Stimulated activated CD4-positive, alpha-beta T cell treated with anti-CD3 and anti-CD28 coated beads, Interleukin-4, amount 100 ng/mL, for 24 hours (primary cell): ENCODE results near the gene CTTNBP2.

Experiments used
- DNase-seq: peaks from one replicate; pipeline ENCODE4 v3.0.0-alpha.2; 2020

Gene CTTNBP2, protein sequence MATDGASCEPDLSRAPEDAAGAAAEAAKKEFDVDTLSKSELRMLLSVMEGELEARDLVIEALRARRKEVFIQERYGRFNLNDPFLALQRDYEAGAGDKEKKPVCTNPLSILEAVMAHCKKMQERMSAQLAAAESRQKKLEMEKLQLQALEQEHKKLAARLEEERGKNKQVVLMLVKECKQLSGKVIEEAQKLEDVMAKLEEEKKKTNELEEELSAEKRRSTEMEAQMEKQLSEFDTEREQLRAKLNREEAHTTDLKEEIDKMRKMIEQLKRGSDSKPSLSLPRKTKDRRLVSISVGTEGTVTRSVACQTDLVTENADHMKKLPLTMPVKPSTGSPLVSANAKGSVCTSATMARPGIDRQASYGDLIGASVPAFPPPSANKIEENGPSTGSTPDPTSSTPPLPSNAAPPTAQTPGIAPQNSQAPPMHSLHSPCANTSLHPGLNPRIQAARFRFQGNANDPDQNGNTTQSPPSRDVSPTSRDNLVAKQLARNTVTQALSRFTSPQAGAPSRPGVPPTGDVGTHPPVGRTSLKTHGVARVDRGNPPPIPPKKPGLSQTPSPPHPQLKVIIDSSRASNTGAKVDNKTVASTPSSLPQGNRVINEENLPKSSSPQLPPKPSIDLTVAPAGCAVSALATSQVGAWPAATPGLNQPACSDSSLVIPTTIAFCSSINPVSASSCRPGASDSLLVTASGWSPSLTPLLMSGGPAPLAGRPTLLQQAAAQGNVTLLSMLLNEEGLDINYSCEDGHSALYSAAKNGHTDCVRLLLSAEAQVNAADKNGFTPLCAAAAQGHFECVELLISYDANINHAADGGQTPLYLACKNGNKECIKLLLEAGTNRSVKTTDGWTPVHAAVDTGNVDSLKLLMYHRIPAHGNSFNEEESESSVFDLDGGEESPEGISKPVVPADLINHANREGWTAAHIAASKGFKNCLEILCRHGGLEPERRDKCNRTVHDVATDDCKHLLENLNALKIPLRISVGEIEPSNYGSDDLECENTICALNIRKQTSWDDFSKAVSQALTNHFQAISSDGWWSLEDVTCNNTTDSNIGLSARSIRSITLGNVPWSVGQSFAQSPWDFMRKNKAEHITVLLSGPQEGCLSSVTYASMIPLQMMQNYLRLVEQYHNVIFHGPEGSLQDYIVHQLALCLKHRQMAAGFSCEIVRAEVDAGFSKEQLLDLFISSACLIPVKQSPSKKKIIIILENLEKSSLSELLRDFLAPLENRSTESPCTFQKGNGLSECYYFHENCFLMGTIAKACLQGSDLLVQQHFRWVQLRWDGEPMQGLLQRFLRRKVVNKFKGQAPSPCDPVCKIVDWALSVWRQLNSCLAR (N-terminal part only)

DNA sequence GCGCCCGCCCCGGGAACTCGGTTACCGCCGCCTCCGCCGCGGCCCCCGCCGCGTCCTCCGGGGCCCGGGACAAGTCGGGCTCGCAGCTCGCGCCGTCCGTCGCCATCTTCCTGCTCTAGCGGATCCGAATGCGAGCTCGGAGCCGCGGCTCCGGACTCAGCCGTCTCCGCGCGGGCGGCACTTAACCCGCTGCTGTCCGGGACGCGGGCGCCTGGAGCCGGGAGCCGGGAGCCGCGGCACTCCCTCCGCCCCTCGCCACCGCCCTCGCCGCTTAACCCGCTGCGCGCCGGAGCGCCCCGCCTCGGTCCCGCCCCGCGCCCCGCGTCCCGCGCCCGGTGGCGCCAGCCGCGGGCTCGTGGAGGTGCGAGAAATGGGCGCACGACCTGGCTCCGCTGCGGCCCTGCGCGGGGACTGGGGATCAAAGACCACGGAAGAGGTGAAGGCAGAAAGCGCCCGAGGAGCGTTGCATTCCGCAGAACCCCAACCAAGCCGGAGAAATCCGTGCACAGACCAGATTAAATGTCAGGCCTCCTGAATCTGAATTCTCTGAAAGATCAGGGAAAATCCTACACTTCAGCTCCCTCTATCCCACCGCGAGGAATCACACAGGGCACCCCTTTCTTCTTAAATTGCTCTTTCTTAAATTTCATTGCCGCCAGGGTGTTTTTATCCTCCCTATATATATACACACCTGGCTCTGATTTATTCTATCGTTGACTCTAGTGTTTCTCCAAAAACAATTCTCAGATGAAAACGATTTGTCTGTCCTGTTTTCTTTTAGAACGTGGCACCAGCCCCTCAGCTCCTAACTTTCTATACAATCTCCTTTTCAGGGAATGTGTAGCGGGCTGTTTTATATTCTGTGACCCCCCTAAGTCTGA lies at the start of gene CTTNBP2:
Gene CTTNBP2 (minus strand): TSS at position 132 of the 881 bp plus-strand sequence. CDS start 26 bp downstream, at position 106.
- no peak for DNase-seq

DNA sequence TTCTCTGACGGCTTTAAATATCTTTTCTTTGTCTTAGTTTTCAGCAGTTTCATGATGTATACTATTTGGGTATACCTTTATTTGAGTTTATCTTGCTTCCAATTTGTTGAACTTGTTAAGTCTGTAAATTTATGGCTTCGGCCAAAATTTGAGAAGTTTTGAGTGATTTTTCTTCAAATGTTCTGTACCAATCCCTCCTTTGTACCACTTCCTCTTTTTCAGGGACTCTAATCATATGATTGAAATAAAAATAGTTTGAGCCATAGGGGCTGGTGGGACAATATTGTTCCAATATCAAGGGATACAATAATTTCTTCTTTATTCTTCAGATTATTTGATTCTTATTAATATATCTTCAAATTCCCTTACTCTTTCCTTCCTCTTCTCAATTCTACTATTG lies 43.1 kb upstream of the CTTNBP2 start:
- no peak for DNase-seq

DNA sequence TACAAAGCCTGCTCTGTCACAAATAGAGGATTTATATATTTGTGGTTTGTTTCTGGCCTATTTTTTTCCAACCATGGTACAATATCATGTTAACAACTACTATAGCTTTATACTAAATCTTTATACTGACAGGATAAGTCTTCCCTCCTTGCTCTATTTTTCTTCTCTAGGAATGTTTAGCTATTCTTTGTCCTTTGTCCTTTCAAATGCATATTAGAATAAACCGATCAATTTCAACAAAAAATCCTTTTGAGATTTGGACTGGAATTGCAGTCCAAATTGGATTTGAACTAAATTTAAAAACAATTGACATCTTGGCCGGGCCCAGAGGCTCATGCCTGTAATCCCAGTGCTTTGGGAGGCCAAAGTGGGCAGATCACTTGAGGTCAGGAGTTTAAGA lies 39.2 kb upstream of the CTTNBP2 start:
- no peak for DNase-seq

DNA sequence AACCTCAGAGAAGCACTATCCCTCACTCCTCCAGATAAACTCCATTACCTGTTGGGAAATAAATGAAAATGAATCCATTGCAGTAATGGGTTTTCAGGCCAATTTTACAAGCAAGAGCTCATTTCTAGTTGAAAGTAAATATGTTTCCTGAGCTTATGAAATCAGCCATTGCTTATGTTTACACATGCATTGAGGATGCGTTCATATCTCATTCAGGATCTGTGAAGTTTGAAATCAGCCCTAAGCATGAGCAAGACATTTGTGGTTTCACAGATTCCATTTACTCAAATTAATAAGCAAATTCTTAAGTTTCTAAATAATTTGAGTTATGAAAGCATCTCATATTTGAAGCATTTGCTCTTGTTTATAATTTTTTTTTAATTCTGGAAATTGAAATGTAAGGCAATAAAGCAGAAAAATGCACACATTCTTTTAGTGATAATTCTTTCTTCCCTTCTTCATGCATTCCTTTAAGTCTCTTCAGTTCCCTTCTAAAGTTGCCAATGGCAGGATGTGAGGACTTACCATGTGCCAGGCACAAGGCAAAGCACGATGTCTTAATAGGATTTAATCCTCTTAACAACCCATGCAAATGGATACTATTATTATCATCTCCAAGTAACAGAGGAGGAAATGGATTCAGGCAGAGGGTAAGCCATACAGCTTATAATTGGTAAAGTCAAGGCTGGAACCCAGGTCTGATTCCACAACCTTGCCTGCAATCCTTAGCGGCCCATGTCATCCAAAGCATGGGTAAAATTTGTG lies 35.0 kb upstream of the CTTNBP2 start:
- no peak for DNase-seq

DNA sequence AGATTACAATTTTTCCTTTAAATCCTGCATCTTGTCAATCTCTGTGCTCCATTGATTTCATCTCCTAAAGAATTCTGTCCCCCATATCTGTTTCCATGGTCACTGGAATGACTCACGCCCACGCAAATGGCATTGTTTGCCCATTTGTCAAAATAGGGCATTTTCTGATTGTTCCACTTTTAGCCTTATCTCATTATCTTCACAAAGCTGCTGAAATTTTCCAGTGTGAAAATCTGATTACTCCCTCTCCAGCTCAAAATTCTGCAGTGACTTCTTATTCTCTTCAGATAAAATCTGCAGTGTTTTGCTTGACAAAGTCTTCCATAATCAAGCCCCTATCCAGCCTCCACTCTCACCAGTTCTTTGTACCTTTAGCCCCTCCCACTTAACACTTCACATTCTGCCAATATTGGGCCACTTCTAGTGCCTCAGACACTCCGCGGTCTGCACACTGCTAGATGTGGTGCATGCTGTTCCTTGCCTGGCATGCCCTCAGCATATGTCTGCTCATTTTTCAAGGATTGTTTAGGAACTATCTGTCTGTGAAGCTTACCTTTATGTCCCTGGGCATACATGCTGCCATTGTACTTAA lies 33.9 kb upstream of the CTTNBP2 start:
- no peak for DNase-seq

DNA sequence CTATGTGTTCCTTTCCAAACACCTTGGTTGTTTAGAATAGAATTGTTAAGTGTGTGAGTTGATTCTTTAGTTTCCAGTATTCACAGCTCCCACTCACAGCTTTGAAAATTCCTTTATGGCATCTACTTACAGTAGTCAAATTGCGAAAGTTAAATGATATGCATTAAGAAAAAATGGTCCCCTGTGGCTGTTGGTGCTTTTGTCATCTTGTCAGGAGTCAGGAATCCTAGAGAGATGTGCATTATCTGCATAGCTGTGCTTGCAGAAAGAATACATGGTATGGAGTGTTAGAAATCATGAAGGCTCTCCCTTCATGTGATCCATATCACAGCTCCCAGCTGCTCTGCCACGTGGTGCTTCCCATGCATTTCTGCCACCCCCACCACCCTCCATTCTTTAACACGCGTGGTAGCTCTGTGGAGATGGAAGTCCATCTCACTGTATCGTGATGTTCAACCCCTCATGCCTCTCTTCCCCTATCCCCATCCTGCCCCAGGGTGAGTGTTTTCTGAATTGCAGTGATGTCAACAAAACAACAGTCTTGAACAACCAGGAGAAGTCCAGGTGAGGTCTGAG lies 29.2 kb upstream of the CTTNBP2 start:
- DNase-seq, result no peak

DNA sequence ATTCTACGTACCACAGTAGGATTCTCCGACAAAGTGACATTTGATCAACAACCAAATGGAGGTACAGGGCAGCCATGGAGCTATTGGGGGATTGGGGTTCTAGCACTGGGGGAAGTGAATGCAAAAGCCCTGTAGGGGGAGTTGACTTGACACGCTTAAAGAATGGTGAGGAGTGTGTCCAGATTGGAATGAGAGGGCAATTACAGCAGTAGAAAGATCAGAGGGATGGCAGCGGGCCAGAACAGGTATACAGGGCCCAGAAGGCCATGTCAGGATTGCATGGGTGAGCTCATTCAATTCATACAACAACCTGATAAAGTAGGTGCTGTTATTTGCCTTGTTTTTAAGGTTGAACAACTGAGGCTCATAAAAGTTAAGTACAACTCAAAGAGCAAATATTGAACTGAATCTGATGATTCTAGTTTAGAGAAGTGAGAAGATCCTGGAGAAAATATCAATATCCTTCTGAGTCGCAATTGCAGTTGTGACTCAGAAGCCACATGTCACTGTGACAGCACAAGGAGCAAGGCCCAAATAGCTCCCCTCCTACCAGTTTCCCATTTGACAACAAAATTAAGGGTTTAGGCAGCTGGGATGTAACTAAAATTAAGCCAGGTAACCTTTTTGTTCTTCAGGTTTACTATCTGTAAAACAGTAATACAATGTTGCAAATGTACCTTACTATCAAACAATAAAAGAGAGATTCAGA lies 28.0 kb upstream of the CTTNBP2 start:
- DNase-seq, result no peak

DNA sequence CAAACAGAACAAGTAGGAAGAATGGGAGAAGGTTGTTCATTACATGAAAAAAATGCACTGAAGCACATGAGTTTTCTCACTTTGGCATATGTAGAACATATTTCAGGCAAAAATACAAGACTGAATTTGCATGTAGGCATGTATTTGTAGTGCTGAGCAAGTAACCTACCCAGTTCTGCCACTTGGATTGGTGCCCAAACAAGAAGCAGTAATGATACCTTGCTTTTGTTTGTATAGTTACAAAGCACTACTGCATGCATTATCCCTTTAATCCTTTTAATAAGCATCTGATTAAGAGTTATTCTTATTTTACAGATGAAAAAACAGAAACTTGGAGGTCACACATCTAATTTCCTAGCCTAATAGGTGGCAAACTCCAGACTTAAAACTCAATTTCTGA lies 23.1 kb upstream of the CTTNBP2 start:
- DNase-seq, result no peak

DNA sequence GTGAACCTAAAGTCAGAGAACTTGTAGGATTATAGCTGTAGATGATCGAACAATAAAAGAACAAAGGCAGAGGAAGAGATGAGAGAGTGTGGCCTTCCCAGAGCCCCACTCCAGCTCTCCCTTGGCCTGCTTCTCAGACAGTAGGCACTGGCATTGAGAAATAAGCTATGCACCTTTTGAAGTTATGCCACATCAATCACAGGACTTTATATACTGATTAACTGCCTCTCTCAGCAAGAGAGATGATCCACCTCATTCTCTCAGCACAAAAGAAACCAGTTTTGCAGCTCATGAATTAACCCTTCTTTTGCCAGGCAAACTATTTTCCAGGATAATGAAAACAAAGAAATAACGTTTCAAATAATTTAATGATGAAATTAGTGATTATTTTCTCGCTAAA lies 22.0 kb upstream of the CTTNBP2 start:
- no peak for DNase-seq

DNA sequence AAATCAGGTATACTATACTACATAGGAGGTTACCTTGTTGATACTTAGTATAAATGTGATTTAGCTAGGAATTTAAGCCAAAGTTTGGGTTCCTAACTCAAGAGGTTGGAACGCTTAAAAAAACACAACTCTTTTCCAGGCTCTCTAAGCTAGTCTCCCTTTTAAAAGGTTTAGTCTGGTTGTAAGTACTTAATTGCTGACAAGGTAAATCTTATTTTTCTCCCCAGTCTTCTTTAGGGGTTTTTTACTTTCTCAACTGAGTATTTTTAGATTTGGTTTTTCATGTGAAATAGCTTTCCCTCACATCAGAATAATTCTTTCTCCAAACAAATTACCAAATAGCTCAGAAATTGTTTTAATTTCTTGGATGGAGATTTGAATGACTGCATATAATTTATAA lies 20.8 kb upstream of the CTTNBP2 start:
- no peak for DNase-seq

DNA sequence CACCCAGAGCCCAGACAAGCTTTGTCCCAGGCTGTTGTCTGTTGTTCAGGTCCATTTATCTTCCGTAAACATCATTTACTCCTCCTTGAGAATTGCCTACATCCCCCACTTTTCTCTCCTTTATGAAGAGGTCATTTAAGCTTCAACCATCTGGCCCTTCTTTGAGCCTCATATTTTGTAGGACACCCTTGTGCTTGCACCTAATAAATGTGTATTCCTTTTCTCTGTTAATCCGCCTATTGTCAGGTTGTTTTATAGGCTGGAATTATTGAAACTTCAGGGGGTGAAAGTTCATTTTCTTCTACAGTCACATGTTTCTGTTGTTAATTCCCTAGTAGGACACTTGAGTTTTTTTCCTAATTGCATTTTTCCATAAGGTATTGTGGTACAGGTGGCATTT lies 19.6 kb upstream of the CTTNBP2 start:
- no peak for DNase-seq

DNA sequence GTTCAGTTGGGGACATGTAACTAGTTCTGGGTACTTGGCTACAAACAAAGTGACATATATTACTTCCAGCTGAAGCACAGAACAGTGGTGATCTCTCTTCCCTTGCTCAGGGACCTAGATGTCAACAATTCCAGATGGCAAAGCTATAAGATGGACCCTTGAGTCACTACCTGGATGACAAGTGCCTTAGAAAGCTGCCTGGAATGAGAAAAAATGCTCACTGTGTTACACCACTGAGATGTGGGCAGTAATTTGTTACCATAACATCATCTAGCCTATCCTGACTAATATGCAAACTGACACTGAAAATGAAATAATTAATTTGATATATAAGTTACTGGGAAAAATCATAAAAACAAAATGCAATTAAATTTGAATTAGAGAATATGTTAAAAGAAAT lies 16.4 kb upstream of the CTTNBP2 start:
- DNase-seq, result no peak

DNA sequence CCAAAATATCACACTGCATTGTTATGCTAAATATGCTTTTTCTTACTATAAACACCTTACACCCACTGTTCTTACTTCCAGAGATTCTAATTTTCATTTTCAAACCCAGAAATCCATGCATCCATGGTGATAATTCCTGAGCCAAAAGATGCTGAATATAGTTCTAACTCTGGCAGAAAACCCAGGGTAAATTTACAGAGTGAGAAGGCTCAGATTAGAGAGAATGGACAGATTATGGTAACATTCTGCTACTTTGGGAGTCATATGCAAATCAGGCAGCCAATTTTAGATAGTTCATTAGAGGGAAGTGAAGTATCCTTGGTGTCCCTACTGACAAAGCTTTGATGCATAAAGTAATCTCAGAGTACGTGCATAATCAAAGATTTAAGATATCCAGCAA lies 15.4 kb upstream of the CTTNBP2 start:
- DNase-seq, result no peak

DNA sequence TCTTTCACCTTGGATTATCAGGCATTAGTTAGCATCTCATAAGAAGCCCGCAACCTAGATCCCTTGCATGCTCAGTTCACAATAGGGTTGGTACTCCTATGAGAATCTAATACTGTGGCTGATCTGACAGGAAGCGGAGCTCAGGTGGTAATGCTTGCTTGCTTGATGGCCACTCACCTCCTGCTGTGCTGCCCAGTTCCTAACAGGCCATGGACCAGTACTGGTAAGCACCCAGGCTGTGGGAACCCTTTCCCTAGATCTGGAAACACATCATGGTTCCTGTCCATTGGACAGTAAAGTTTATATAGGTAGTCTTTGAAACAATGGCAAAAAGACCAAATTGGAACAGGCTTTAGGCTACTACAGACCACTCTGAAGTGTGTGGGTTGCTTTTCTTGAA lies 9.4 kb upstream of the CTTNBP2 start:
- no peak for DNase-seq

DNA sequence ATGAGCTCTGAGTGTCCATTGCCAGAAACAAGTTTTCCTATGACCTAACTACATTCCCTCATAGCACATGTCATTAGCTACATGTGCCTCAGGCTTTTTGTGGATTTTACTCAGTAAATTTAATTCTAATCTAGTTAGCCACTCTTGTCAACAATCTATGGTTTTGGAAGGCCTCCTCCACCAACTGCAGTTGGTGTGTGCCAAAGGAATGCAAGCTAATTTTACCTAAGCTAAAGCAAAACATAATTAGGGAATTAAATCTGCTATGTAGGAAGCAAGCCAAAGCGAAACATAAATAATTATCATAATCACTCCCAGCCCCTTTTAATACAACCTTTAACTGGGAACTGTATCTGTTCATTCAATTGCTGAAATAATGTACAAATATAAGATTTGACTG lies 3.5 kb upstream of the CTTNBP2 start:
- no peak for DNase-seq

DNA sequence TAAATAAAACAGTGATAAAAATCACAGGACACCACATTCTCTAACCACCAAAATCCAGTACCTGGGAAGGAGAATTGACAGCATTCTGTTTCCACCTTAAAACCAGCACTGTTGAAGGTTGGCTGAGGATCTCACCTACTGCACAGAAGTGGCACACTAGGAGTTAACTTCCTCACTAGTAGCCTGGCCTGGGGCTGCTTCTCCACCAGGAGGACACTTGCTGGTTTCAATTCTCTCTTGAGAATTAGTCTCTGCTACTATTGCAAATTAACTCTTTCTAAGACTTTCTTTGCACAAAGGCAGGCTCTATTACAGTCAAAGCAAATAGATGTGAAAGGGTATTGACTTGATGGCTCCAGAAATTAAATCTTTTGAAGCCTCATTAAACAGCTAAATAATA lies 2.3 kb upstream of the CTTNBP2 start:
- no peak for DNase-seq

DNA sequence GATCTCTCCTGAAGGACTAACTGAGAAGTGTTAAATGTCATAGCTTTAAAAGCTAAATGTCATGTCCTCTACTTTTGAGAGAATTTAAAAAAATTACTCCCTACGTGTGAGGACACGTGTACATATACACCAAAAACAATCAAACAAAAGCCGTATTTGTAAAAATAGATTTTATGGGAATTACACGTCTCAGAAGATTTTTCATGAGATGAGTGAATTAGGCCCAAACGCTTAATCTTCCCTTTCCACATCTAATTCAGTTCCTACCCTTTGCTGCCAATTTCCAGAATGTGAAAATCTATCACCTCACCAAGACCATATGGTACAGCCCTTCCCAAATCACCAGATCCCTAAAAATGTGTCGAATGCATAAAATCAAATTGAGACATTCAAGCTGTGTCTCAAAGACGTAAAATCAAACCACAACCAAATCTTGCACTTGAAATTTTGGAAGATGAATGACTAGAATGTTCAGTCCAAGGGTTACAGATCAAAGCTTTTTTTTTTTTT lies 1.0 kb upstream of the CTTNBP2 start:
- DNase-seq, result no peak

DNA sequence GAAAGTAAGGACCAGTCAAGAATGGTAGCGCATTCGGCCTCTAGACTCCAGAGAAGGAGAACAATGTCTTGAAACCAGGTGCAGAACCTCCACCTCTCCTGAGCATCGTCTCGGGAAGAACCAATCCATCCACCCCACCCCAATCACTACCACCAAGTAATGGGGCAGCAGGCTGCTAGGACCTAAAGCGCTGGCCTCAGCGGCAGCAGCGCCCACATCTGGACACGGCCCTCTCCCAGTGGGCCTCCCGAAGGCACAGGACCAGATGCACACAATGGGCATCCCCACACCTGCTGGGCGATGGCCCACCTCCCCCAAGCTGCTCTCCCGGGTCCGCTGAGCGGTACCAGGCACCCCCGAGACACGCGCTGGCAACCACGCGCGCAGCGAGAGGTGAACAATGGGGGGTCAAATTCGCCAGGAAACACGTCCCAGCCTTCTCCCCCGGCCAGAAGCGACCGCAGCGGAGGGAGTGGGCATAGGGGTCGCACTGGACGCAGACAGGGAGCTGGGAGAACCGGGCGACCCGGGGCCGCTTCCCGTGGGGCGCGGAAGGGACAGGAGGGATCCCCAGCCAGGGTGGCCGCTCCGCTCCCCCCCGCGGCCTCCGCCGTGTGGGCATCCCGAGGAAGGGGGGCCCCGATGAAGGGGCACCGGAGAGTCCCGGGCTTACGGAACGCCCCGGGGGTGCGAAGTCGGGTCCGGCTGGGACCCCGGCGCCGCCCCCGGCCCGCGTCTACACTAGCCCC lies 506 bp downstream of the CTTNBP2 start:
- DNase-seq, result no peak
